COR-L47 (cell line): ENCODE results near the gene ZNF785.
"Not testable (repeated sequence)": the region's sequence is repeated elsewhere in the genome, so short reads cannot be mapped to it uniquely, and the experiment has no call there.

Source experiments
- DNase-seq: peaks from one replicate; lab custom pipeline; 2025; lab: John Stamatoyannopoulos, UW

The ZNF785 gene

DNA sequence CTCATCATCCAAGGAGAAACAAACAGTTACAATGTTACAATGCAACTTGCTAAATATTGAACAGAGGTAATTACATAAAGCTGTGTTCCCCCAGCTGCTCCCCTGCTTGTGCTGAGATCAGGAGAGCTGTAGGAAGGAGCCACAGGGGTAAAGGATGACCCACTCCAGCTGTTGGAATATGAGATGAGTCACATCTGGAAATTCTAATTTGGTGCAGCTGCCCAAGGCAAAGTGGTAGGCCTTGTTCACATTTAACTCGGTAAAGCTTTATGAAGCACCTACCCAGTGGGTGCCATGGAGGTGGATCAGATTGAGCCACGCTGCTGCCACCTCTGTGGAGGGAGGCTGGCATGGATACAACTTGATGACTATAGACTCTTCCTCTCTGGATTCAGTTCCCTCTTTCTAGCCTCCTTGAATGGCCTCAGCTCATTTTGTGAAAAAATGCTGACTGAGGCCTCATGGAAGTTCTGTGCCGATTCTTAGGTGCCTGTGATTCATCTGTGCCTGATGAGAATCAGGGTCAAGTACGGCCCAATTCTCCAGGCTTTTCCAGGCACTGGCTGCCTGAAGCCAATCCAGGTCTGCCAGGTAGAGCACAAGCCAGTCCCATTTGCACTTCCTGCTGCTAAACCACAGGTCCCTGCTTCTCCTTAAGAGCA is 17.2 kb upstream of the ZNF785 start:
- no peak for DNase-seq

DNA sequence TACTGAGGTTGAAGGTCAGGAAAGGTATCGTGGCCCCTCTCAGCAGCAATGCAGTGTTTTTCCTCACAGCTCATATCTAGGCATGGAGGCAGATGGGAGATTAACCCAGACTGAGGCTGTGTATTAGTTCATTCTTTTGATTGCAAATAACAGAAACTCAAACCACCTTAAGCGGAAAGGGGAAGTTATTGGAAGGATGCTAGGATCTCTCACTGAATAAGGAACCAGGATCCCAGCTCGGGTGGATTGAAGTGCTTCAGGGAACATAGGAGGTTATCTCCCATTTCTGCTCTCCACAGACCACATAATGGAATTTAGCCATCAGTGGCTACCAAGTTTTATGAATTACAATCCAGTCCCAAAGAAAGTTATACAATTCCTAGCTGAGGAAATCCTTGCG is 16.5 kb upstream of the ZNF785 start:
- no peak for DNase-seq

DNA sequence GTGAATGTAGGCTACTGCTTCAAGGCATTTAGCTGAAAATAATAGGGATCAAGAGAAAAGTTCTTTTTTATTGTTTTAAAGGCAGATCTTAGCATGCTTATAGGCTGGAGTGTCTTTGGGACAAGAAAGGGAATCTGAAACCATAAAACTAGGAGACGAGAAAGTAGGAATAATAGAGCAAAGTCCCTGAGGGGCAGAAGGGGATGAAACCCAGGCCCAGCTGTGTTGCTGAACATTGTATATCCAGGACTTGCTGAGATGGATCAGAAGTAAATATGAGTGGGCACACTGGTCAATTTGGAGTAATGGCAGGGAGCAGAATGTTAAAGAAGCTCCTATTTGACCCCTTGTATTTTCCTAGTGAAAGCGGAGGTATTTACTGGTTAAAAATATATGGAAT is 15.4 kb upstream of the ZNF785 start:
- DNase-seq: no peak

DNA sequence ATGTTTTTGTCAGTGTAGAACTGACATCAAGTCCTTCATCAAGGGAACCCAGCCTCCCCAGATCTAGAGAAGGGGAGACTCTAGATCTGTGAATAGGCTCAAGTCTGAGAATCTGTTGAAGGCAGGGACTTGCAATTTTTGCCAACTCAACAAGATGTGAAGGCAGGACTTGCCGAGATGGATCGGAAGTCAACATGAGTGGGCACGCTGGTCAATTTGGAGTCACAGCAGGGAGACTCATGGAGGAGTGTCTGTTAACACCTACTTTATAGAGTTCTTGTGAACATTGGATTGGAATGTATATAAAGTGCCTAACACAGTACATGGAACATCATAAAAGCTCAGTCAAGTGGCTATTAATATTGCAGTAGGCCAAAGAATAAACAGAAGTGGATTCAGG is 14.7 kb upstream of the ZNF785 start:
- no peak for DNase-seq

DNA sequence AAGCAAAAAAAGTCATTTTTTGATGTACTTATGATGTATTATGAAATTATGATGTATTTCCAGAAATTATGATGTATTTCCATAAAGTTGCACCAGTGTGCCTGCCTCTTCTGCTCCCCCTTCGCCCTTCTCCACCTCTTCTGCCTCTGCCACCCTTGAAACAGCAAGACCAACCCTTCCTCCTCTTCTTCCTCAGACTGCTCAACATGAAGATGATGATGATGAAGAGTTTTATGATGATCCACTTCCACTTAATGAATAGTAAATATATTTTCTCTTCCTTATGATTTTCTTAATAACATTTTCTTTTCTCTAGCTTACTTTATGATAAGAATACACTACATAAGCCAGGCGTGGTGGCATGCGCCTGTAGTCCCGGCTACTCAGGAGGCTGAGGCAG is 7.4 kb upstream of the ZNF785 start:
- DNase-seq: no peak

DNA sequence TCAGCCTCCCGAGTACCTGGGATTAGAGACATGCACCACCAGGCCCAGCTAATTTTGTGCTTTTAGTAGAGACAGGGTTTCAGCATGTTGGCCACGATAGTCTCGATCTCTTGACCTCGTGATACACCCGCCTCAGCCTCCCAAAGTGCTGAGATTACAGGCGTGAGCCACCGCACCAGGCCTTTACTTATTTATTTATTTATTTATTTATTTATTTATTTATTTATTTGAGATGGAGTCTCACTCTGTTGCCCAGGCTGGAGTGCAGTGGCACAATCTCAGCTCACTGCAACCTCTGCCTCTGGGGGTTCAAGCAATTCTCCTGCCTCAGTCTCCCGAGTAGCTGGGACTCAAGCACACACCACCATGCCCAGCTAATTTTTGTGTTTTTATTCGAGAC is 5.4 kb upstream of the ZNF785 start:
- DNase-seq: not testable (repeated sequence)

DNA sequence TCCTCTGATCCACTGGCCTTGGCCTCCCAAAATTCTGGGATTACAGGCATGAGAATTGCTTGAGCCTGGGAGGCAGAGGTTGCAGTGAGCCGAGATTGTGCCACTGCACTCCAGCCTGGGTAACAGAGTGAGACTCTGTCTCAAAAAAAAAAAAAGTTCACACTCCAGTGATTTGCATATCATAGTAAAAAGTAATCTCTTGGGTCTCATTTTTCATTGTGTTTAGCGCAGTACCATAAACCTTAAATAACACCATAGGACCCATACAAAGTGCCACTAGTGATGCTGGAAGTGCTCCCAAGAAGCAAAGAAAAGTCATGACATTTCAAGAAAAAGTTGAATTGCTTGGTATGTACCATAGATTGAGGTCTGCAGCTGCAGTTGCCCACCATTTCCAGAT is 4.1 kb upstream of the ZNF785 start:
- not testable (repeated sequence) for DNase-seq

DNA sequence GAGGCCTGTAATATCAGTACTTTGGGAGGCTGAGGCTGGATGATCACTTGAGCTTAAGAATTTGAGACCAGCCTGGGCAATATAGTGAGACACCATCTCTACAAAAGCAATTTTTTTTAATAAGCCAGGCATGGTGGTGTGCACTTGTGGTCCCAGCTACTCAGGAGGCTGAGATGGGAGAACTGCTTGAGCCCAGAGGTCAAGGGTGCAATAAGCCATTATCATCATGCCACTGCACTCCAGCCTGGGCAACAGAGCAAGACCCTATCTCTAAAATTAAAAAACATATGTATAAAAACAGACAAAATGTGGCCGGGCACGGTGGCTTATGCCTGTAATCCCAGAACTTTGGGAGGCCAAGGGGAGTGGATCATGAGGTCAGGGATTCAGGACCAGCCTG is 3.2 kb upstream of the ZNF785 start:
- no peak for DNase-seq

DNA sequence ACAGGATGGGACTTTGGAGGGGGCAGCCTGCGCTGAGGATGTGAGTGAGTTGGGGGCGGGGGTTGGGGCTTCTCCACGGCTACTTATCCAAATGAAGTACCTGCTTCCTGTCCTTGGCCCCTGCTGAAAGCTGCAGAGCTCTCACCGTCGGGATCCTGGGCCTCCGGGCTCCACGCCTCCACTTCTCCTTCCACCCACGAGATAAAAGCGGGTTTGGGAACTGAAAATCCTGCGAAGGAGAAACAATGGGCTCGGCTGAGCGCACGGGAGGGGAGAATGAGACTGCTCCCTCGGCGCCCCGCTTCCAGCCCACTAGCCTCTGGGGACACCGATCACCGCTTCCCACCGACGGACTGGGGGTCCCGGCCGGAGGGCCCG is 486 bp downstream of the ZNF785 start:
- DNase-seq: peak; percentile 10

DNA sequence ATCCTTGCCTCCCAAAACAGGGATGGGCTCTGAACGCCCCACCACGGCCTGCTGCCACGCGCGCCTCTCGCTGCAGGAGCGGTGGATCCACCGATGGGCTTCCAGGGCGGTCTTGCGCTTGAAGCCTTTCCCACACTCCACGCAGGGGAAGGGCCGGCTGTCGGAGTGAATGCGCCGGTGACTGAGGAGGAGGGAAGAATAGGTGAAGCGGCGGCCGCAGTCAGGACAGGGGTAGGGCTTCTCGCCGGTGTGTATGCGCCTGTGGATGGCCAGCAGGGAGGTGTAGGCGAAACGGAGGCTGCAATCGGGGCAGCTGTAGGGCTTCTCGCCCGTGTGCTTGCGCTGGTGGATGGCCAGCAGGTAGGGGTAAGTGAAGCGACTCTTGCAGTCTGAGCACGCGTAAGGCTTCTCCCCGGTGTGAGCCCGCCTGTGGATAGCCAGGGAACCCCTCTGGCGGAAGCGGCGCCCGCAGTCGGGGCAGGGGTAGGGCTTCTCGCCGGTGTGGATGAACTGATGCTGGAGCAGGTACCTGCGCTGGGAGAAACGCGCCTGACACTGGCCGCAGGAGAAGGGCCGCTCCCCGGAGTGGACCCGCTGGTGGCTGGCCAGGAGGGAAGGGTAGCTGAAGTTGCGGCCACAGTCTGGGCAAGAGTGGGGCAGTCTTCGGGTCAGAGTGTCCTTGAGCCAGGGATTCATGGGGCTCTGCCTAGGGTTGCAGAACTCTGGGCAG is 2.7 kb downstream of the ZNF785 start:
- no peak for DNase-seq

DNA sequence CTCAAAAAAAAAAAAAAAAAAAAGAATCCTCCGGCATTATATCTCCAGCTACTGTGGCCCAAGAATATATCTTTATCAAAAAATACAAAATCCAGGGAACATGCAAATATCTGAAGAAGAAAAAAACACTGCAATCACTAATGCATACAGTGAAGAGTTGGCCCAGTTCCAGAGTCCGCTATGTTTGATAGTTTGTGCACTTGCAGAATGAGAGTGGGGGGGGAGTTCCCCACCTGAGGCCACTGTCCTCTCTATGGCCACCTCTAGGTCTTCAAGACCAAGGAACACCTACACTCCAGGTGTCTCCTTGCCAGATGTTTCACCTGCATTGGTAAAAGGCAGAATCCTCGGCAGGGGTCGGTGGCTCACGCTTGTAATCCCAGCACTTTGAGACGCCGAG is 4.0 kb downstream of the ZNF785 start:
- no peak for DNase-seq

DNA sequence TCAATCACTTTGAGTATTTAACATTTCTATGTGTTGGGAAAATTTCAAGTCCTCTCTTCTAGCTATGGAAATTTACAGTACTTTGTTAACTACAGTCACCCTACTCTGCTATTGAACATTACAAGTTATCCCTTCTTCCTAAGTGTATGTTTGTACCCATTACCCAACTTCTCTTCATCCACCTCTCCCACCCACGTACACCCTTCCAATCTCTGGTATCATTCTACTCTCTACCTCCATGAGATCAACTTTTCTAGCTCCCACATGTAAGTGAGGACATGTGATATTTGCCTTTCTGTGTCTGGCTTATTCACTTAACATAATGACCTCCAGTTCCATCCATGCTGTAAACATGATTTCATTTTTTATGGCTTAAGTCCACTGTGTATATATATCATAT is 10.8 kb downstream of the ZNF785 start:
- DNase-seq: no peak

DNA sequence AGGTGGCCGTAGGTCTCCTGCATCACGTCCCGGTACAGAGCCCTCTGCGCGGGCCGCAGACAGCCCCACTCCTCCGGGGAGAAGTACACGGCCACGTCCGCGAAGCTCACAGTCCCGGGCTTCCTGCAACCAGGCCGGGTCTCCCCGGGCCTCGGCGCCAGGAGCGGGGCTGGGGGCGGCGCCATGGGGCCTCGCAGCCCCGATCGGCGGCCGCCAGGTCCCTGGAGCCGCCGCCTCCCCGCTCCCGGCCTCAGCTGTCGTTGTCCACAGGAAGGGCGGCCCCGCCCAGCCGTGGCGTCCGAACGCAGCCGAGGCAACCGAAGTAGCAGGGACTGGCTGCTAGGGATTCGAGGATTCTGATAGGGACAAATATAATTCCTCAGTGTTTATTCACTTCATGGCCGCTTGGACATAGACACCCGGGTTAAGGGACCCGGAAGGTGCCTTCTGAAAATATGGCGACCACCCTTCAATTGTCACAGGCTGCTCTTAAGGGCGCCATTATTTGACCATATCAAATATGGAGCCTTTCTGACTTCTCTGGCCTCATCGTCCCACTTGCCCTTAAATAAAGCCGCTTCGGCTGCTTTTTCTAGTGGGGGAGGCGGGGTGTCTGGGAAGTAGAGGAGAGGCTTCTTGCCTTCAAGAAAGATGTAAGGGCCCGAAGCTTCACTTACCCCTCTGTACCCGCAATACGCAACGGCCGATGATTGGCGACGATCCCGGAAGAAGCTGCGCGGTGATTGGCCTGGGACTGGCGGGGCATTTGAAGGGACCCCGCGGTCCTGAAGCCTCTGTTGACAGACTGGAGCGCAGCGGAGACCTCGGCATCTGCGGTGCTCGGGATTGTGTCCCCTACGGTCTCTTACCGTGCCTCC is 13.8 kb downstream of the ZNF785 start, which contains the start of gene ZNF688:
Gene ZNF688 (minus strand): TSS at position 270 of the 878 bp plus-strand sequence. CDS start 85 bp downstream, at position 185.
- peak; percentile 94 for DNase-seq

DNA sequence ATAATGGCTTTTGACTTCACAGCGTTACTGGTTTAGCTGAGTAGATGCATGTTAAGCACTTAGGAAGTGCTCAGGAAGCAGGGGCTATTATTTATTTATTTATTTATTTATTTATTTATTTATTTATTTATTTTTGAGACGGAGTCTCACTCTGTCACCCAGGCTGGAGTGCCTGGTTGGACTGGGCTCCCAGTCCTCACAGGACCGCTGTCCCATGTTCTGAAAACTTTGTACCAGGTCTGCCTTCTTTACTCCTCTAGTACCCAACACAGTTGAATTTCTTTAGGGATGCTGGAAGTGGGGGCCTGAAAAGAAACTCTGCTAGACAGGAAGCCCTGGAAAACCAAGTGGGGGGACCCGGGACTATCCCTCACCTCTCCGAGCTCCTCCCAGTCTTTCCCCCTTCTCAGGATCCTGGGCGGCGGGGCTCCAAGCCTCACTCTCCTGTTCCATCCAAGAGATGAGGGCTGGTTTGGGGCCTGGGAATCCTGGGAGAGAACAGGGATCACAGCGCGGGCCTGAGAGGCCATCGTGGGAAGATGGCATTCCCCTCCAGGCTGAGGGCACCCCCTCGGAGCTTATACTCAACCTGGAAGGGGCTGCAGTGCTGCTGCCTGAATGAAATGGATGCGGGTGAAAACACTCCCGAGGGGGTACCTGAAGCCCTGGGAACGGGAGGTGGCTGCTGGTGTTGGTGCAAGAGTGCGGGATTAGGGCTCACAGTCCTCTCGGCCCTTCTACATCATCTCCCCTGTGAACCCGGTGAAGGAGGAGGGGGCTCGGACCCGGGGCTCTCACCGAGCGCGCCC is 14.7 kb downstream of the ZNF785 start:
- no peak for DNase-seq

DNA sequence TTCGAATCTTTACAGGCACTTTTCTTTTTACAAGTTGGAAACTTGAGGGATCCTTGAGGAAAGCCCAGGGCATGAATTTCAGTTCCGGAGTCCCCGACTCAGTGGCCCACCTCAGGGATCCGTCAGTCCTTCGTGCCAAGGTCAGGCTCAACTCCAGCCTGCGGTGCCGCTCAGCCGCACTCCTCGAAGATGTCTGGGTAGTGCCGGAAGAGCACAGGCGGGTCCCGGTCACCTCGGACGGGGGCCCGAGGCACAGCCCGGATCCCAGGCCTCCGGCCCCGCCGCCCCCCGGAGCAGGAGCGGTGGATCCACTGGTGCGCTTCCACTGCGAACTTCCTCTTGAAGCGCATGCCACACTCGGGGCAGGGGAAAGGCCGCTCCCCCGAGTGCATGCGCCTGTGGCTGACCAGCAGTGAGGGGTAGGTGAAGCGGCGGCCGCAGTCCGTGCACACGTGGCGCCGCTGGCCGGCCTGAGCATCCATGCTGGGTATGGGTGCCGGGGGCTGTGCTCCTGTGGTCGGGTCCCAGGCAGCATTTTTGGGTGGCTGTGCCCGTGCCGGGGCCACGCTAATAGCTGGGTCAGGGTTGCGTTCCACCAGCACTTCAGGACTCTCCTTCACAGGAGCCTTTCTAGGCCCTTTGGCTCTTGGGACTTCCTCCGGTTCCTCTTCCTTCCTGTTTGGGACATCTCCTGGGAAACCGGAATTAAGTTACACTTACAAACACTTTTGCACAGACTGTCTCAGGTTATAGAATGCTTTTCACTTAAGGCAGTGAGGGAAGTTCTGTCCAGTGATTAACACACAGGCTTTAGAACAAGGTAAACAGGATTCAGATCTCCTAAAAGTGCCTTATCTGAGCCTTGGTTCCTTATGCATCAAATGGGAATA is 15.5 kb downstream of the ZNF785 start:
- DNase-seq: no peak

DNA sequence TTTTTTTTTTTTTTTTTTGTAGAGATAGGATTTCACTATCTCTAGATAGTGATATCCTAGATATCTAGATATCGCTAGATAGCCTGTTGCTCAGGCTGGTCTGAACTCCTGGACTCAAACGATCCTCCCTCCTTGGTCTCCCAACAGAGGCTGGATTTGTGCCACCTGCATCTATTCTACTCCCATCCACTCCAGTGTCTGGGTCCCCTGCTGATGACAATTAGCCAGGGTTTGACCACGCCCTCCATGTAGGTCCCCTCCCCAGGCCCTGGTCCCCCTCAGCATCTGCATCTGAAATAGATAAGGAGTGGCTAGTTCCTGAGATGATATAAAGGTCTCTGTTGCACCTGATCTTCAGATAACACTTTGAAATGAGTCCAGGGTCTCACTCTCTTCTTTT is 16.2 kb downstream of the ZNF785 start:
- DNase-seq: no peak

DNA sequence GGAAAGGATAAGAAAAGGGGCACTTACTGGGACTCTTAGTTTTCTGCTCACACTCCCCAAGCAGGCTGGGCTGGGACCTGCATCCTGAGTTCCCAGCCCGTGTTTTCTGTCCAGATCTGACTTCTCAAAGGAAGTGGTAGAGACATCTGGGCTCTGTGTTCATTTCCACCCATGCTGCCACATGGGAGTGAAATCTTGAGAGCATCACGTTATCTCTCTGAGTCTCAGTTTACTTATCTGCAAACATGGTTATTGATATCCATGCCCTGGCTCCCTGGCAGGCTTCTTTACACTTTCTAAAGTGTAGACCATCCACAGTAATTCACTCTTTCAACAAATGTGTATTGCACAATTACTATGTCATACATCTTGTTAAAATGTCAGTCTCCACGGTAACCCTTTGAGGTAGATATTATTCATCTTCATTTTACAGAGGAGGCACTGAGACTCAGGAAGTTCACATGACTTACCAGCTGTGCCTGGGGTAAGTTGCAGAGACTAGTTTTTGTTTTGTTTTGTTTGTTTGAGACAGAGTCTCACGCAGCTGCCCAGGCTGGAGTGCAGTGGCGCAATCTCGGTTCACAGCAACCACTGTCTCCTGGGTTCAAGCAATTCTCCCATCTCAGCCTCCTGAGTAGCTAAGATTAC is 17.4 kb downstream of the ZNF785 start:
- no peak for DNase-seq

DNA sequence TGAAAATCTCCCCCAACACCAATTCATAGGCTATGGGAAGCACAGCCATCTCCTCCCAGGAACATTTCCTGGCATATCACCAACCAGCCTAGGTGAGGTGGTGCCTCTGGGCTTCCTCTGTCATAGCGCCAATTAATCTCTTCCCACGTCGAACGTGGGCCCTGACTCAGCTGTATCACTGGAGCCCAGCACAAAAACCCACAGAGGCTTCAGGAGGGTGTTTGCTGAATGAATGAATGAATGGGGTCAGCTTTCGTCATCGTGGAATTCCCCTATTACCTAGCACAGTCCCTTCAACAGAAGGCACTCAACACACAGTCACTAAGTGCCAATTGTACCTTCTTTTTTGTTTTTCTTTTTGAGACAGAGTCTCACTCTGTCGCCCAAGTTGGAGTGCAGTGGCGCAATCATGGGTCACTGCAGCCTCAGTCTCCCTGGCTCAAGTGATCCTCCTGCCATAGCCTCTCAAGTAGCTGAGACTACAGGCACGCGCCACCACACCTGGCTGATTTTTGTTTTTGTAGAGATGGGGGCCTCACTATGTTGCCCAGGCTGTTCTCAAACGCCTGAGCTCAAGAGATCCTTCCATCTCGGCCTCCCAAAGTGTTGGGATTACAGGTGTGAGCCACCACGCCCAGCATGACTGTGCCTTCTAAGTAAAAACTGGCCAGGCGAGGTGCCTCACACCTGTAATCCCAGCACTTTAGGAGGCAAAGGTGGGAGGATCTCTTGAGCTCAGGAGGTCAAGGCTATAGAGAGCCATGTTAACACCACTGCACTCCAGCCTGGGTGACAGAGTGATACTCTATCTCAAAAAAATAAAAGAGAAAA is 18.1 kb downstream of the ZNF785 start:
- no peak for DNase-seq

DNA sequence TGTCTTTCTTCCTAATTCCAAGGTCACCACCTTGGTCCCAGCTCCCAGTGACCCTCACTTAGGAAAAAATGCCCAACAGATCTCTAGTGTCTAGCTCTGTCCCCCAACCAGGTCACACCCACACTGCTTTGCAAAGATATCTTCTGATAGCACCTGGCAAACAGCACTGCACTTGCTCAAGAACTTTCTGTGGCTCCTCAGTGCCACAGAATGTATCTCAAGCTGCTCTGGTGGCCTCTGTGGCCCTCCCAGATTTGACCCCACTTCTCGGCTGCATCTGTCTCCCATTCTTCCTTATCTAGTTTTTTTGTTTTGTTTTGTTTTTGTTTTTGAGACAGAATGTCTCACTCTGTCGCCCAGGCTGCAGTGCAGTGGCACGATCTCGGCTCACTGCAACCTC is 19.0 kb downstream of the ZNF785 start:
- DNase-seq: no peak

DNA sequence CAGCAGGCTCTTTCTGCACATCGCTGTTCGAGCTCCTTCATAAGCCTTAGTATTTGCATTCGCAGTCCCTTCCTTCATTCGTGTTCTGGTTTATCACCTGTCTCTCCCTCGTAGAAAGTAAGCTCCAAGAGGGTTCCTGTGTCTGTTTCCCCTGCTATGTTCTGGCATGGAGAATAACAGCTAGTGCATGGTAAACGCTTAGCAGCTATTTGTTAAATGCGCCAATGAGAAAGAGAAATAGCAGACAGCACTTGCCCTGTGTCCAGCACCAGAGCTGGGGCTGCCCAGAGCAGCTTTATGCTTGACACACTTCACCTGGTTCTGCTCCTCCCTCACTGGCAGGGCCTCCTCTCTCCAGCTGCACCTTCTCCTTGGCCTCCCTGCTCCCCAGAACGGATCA is 19.5 kb downstream of the ZNF785 start:
- DNase-seq: no peak
